Stimulated activated CD8-positive, alpha-beta memory T cell treated with anti-CD3 and anti-CD28 coated beads, Interleukin-4, amount 100 ng/mL, for 24 hours (primary cell): Measurements from ENCODE around the gene KLHL42.

Source experiments
- DNase-seq: peaks from one replicate; pipeline ENCODE4 v3.0.0-alpha.2; 2020; ENCODE audit warnings: low read depth

Gene KLHL42

GRCh38 chr12:27780612-27781408 lies 777 bp downstream of the KLHL42 start:
- peak; percentile 7 for DNase-seq

- no peak for DNase-seq
These were observed 1.6 kb downstream of the KLHL42 start for GRCh38 chr12:27781680-27782079.

GRCh38 chr12:27782481-27782880 lies 2.4 kb downstream of the KLHL42 start:
- DNase-seq, result no peak

DNA sequence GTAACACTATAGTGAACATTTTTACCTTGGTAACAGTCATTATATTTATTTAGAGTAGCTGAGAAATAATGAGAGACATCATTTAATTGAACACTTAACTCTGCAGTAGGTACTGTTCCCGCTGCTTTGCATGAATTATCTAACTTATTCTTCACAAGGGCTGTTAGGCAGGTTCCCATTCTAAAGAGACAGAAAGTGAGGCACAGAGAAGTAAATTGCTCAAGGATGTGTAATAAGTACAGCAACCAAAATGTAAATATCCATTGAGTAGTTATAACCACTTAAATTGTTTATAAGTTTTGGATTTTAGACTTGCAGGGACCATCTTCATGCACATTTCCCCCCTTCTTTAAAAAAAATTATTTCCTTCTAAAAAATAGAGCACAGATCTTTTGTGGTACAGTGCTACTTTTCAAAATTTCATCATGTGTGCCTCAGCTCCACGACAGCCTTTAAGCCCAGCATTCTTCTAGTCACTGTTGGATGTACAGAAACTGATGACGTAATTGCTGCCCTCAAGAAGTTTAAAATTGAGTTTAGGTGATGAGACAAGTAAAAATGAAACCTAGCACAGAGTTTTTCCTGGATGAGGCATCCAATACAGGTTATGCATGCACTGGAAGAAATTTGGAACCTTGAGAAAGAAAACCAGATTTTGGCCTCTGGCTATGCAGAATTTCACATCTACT lies 6.0 kb downstream of the KLHL42 start:
- no peak for DNase-seq

DNA sequence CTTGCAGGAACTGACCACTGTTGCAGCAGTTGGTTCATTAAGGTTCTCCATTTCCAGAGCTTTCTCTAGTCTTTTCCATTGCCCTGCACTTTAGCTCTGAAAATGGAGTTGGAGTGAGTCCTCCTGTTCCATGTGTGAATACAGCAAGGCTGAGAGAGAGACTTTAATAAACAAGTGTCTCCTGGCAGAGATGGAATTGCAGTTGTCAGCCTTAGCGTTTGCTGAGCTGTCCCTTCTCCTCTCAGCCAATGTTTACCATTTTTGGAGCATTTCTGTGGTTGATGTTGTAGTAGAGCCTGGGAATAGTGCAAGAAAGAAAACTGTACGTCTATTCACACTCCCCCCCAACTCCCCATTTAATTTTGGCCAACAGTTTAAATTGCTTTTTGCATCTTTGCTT lies 7.5 kb downstream of the KLHL42 start:
- no peak for DNase-seq

DNA sequence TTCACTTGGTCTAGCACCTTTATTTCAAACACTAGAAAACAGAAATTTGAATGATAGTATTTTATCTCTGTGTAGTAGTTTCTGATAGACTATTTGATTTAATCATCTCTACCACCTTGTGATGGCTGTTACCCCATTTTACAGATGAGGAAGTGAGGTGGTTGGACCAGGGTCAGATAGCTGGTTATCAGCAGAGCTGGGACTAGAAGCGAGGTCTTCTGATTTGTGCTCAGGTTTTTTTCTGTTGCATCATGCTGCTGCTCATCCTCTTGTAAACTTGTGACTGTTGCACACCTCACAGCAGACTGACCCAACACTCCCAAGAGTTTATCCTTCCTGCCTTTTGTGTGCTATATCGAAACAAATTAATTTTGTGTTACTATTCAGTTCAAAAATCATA lies 10.1 kb downstream of the KLHL42 start:
- no peak for DNase-seq

DNA sequence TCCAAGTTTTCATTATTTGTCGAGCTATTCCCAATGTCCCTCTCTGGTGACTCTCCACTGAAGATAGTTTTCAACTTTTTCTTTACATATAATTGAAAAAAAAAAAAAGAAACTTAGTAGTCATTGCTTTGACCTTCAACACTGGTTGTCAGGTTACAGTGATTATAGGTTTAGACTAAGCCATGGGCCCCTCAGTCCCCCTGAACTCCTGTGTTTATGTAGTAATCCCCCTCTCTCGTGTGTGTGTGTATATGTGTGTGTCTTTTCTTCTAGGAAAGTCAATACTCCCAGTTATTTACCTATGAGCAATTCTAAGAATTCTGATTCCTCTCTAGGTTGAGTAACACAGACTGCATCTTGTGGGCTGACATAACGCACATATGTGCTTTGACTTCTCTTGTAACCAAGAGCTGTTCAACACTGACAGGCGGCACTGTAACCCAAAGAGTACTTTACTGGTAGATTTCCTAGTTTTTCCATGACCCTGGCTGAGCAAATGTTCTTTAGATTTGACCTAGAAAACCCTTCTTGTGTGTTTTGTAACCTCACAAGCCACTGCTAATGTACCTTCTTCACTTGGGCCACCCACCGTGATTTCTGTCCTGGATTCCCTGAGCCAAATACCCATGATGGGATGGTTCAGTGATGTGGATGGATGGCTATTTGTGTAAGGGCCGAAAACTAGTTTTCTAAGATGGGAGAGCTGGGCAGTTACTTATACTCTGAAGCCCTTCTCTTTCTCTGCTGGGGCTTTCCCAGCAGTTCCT lies 15.0 kb downstream of the KLHL42 start:
- no peak for DNase-seq

GRCh38 chr12:27796128-27796527 lies 16.1 kb downstream of the KLHL42 start:
- DNase-seq, result no peak

GRCh38 chr12:27797301-27798025 lies 17.4 kb downstream of the KLHL42 start:
- no peak for DNase-seq

GRCh38 chr12:27800819-27801218 lies 20.8 kb downstream of the KLHL42 start:
- no peak for DNase-seq

DNA sequence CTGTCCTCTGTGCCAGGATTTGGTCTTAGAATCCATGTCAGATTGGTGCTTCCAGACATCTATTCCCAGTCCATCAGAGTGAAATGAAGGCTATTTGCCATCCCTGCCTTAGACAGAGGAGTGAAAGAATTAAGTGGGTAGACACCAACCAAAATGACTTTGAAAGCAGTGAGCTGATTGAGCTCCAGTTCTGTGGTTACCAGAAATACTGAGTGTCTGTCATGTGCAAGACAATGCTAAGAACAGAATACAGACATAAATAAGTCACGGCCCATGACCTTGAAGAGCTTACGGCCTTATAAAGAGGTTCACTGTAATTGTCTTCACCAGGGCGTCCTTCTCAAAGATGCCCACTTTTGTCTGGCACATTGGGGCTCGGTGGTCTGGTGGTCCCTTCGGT lies 21.6 kb downstream of the KLHL42 start:
- no peak for DNase-seq

DNA sequence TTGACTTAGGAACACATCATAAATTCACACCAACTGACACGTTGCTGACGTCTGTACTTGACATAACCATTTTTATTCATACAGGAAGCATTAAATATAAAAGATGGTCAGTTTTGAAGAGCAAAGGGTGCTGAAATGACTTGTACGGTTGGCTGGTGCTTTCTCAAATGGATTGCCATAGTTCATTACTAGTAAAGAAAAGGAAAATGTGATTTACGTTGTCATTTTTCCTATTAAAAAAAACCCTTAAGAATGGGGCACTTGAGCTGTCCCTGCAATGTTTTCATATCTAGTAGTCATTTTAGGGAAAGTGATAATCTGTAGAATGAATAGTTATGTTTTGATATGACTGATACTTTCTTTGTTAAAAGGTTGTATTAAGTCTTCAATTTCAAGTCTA lies 22.5 kb downstream of the KLHL42 start:
- no peak for DNase-seq

DNA sequence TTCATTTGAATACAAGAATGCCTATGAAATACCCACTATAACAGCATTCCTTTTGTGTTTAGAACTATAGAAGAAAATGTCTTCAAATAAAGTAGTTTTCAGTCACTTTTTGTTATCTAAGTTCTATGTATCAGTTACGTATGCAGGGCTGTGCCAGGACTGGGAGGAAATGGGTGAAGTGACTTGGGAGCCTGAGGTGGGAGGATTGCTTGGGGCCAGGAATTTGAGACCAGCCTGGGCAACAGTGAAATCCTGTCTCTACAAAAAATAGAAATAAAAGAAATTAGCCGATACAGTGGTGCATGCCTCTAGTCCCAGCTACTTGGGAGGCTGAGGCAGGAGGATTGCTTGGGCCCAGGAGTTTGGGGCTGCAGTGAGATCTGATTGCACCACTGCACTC lies 22.9 kb downstream of the KLHL42 start:
- no peak for DNase-seq

DNA sequence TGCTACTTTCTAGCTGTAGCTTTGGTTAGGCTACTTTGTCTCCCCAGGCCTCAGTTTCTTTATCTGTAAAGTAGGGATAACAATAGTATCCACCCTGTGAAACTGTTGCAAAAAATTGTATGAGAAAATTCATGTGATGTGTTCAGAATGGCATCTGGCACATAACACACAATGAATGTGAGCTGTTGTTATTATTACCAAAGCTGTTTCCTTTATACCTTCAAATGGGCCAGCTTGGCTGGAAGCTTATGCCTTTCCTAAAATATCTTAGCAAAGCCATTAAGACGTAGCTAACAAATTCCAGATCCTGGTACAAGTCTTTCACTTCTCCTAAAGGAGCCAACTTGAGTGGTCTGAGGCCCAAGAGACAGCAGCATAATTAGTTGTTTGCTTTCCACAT lies 25.2 kb downstream of the KLHL42 start:
- no peak for DNase-seq

DNA sequence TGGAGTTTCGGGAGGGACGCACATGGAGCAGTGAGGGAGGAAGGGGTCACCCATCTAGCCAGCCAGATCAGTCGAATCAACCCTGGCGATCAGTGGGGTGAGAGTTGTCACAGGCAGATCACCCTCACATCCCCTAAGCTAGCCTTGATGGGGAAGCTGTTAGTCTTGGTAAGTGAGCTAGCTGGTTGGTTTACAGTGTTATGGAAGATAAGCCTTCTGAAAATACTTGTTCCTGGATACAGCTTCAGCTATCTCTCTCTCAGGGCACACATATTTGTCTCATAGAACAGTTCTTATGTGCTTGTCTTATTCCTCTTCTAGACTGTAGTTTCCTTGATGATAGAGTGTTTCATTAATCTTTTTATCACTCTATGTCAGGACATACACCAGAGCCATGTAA lies 26.2 kb downstream of the KLHL42 start:
- DNase-seq, result no peak

DNA sequence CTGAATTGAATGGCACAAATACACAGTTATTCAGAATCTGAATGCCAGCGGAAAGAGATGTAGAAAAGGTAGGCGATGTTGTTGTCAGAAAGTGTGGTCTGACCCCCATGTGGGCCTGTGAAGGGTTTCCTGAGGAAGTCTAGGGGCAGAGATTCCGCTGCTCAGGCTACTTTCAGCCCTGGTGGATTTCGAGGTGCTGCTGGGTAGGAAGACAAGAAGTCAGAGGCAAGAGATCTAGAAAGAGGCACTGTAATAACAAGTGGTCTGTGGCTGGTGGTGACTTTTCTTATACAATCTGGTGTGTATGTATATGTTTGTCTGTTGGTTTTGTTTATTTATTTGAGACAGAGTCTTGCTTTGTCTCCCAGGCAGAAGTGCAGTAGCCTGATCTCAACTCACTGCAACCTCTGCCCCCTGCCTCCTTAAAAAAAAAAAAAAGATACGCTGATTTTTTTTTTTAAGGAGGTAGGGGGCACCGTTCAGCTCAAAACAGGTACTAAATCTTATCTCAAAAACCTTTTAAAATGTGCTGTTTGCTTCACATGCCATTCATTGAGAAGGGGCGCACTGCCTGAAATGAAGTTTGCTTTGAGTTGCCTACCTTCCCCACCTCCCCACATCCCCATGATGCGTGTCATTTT lies 27.1 kb downstream of the KLHL42 start:
- no peak for DNase-seq

DNA sequence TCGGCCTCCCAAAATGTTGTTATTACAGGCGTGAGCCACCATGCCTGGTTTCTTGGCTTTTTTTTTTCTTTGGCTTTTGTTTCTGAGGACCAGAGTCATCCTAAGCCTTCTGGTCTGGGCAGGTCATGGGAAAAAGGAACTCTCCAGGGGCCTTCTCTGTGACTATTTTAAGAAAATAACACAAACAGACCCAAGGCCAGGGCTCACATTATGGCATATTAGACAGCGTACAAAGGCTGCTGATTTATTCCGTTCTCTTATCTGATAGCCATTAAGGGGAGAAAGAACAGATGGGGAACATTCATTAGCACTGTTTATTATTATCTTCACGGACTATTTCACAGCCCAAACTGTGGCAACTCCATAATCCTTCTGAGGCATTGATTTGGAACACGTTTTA lies 28.8 kb downstream of the KLHL42 start:
- no peak for DNase-seq

GRCh38 chr12:27810756-27811155 lies 30.7 kb downstream of the KLHL42 start:
- DNase-seq, result no peak

- DNase-seq, result no peak
These were observed 32.5 kb downstream of the KLHL42 start for GRCh38 chr12:27812502-27812901.

DNA sequence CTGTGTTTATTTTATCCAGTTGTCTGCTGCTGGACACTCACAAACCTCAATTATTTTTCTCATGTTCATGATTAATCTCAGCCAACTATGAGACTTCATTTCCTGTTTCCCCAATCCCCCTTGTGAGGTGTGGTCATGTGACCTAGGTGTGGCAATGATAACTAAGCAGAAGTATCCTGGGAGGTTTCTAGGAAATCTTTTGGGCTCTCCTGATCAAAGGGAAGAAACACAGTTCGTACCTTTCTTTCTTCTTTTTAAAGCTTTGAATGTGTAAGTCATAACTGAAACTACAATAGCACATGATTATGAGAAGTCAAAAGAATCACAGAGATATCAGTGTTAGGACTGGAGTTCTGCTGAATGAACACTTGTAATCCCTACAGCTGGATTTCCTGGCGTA lies 34.4 kb downstream of the KLHL42 start:
- no peak for DNase-seq

DNA sequence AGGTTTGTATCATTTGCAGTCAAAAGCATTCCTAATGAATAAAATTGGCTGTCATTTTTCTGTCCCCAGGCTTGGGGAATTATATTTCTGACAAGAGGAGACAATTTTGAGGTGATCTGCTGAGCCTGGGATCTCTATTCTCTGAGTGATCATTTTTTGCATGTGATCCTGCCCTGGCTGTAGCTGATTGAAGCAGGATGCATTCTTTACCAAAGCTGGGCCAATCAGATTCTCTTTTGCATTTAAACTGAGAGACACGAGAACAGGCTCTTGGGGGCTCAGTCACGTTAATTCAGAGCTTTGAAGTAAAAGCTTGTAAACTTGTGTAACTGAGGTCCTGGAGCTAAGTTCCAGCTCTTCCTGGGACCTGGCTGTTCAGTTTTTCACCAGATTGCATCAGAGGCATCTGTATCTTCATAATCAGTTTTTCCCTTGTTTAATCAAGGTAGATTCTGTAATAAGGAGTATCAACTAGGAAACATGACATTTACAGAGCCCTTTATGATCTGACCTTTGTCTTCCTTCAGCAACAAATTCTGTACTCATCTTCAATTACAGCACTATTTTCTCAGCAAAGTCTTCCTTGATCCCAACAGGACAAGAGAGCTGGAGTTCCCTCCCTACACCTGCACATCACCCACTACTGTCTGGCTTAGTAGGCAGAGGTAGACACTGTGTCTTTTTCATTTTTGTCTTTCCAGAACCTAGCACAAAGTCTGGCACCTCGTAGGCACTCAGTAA lies 35.0 kb downstream of the KLHL42 start:
- no peak for DNase-seq
